Hematopoietic multipotent progenitor cell treated with erythropoietin and hydrocortisone succinate and interleukin-3 and kit ligand, for 15 days (in vitro differentiated cells): Measurements from ENCODE around the gene NME1.
"Not testable (repeated sequence)": the region's sequence is repeated elsewhere in the genome, so short reads cannot be mapped to it uniquely, and the experiment has no call there.

Source experiments
- DNase-seq: peaks from one replicate; pipeline ENCODE4 v3.0.0-alpha.2; 2015; ENCODE audit warnings: low spot score

NME1 gene

DNA sequence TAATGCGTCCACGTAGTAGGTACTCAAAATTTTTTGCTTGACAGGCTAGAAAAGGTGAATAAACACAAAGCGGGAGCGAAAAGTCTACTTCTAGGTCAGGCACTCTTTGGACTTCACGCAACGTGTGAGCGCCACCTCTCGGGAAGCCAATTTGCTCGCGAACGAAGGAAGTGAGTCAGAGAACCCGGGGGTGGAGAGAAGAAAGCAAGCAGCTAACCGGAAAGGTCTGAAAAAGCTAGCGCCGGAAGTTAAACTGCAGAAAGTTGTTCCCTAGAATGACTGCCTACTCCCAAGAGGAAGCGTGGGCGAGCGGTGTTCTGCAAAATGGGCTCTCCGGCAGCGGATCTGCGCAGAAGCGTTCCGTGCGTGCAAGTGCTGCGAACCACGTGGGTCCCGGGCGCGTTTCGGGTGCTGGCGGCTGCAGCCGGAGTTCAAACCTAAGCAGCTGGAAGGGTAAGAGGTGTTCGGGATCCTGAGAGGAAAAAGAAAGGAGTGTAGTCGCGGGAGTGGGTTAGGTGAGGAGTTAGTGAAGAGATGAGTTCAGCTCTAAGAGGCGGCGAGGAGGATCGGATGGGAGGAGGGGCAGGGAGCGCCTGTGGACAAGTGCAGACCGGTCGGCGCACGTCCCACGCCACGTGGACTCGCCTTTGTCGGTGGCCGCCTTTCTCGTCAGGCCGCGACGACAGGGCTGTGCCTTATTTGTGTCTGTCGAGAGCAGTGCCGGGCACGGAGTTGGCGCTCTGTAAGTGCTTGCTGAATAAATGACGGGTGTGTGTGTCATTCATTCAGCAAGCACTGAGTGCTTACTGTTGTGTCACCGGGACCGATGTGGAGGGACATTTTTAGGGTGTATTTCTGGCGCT lies at the start of gene NME1:
NME1 (plus strand) TSS at position 350 of the 863 bp plus-strand sequence. CDS start 2,096 bp downstream, outside the sequence.
- DNase-seq, result peak; percentile 98

DNA sequence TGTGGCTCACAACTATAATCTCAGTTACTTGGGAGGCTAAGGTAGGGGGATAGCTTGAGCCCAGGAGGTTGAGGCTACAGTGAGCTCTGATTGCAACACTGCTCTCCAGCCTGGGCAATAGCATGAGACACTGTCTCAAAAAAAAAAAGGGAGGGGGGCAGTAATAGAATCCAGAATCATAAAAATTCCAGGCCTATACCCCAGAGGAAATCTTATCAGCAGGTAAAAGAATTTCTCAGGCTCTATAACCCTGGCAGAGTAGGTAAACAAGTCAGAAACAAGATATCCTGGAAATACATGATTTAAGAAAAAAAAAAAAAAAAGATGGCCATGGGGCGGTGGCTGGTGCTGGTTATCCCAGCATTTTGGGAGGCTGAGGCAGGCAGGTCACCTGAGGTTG lies 45.6 kb upstream of the NME1 start:
- no peak for DNase-seq

DNA sequence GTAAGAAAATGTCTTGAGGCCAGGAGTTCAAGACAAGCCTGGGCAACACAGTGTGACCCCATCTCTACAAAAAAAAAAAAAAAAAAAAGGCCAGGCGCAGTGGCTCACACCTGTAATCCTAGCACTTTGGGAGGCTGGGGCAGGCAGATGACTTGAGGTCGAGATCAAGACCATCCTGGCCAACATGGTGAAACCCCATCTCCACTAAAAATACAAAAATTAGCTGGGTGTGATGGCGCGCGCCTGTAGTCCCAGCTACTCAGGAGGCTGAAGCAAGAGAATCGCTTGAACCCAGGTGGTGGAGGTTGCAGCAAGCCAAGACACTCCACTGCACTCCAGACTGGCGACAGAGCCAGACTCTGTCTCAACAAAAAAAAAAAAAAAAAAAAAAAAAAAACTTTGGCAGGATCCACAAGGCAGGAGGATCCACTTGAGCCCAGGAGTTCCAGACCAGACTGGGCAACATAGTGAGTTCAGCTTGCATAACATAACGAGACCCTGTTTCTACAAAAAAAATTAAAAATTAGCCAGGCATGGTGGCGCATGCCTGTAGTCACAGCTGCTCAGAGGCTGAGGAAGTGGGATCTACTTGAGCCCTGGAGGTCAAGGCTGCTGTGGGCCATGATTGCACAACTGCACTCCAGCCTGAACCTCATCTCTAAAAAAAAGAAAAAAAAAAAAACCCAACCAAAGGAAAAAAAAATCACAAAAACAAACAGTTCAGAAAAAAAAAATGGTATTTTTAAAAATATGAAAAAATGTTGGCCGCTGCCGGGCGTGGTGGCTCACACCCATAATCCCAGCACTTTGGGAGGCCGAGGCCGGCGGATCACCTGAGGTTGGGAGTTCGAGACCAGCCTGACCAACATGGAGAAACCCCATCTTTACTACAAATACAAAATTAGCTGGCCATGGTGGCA lies 40.8 kb upstream of the NME1 start:
- not testable (repeated sequence) for DNase-seq

DNA sequence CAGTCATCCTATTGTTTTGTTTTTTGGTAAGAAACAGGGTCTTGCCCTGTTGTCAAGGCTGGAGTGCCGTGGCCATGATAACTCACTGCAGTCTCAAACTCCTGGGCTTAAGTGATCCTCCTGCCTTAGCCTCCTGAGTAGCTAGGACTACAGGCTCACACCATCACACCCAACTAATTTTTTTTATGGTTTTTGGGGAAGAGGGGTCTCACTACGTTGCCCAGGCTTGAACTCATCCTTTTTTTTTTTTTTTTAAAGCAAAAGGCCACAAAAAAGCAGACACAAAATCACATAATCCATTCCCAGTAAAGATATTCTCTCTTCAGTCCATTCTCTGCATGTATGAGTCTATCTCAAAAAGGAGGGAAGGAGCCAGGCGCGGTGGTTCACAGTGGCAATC lies 38.2 kb upstream of the NME1 start:
- DNase-seq, result no peak

DNA sequence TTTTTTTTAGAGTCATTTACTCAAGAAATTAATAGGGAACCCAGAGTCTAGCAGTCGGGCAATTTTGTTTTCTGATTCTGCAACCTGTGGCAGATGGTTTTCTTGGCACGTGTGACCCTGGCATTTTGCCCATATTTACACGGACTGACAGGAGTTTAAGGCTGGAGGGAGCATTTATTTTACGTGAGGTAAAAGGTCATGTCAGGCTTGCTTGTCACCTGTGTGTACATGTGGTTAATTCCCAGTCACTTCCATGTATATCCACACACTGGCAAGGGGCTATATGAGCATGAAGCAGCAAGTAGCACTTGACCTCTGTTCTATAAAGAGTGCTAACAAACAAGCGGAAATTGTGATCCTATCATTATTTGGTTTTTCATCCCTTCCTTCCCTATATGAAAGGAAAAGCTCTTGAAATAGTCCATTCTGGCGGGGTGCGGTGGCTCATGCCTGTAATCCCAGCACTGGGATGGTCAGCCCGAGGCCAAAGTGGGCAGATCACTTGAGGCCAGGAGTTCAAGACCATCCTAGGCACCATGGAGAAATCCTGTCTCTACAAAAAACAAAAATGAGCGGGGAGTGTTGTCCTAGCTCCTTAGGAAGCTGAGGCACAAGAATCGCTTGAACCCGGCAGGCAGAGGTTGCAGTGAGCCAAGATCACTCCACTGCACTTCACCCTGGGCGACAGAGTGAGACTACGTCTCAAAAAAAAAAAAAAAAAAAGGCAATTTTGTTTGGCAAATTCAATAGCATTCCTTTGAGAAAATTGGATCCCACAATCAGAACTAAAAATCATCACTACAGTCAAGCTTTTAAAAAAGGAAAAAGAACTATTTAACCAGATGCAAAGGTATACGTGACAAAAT lies 34.8 kb upstream of the NME1 start:
- DNase-seq, result peak; percentile 76

DNA sequence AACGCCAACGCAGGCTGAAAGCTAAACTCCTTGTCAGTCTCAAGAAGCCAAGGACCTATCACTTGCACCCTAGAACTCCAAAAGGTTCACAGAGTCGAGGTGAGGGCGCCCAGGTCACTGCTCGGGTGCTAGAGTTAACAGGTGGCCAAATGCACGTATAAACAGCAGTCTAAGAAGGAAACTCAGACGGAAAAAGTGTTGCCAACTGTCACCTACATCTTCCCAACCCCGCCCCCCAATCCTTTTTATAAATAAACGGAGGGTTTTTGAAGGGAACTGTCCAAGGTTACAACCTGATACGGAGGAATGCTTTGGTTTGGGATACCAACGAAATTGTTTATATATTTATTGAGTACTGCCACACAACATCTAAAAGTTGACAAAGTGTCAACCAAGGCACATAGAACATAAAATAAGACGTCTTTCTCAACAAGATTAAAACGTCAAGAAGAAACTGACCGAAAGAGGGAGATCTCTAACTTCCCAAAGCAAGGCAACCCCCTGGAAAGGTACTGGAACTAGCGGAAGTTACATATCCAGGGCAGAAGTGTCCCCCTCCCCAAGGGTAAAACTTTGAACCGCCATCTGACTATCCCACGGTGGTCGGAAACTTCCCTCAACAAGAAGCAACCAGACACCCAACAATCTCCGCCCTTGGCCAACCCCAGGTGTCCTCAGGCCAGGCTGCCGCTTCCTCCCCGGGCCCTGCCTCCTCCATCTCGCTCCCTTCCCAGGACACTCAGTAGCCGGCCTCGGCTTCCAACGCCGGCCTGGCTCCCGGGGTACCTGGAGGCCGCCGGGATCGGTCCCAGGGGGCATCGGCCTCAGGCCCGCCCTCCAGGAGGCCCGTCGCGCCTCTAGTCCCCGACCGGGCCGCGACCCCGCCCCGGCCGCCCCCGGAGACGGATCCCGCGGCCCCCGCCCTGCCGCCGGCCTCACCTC lies 33.7 kb upstream of the NME1 start:
- DNase-seq, result peak; percentile 60

DNA sequence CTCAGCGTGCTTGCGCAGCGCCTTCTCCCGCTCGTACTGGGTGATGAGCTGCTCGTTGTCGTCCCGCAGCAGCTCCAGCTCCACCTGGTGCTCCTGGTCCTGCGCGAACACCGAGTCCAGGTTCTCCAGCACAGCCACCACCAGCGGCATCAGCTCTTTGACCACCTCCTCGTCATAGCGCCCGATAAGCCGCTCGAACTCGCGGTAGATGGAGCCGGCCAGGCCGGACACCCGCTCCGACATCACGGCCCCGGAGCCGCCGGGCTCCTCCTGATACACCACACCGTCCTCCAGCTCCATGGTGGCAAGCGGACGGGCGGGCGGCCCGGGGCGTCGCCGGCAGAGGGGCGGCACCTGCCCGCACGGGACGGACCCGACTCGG lies 33.0 kb upstream of the NME1 start:
- DNase-seq, result no peak

DNA sequence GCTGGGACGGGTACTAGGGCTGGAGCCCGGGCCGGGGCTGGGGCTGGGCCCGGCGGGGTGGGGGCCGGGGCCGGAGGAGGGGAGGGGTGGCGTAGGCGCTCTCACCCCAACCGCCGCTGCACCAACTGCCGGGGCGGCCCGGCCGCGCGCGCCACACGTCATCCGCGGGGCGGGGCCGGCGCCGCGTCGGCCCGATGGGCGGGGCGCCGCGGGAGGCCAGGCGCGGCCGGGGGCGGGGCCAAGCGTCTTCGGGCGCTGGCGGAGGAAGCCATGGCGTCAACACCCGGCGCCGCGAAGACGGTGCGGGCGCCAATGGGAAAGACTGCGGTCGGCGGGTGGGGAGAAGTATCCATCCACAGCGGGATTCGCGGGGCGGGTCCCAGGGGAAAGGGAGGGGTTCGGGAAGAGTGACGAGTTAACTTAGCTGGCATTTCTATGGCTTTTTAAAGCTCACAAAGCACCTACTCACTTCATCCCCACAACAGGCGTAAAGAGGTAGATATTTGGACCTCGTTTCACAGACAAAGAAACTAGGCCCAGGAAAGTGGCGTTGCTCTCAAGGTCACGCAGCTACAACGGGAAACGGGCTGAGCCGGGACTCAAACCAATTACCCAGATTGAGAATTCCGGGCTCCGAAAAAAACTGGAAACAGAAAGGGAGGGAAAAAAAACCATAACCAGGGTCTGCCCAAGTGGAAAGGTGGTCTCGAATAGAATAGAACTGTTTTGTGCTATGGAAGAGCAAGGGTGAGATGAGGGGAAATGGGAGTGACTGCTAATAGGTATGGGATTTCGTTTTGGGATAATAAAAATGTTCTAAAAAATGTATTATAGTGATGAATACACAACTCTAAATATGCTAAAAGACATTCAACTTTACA lies 32.4 kb upstream of the NME1 start, which contains the start of gene SPAG9:
SPAG9 (minus strand) TSS at position 130 of the 881 bp plus-strand sequence. CDS start 212 bp downstream, outside the sequence.
- peak; percentile 94 for DNase-seq

DNA sequence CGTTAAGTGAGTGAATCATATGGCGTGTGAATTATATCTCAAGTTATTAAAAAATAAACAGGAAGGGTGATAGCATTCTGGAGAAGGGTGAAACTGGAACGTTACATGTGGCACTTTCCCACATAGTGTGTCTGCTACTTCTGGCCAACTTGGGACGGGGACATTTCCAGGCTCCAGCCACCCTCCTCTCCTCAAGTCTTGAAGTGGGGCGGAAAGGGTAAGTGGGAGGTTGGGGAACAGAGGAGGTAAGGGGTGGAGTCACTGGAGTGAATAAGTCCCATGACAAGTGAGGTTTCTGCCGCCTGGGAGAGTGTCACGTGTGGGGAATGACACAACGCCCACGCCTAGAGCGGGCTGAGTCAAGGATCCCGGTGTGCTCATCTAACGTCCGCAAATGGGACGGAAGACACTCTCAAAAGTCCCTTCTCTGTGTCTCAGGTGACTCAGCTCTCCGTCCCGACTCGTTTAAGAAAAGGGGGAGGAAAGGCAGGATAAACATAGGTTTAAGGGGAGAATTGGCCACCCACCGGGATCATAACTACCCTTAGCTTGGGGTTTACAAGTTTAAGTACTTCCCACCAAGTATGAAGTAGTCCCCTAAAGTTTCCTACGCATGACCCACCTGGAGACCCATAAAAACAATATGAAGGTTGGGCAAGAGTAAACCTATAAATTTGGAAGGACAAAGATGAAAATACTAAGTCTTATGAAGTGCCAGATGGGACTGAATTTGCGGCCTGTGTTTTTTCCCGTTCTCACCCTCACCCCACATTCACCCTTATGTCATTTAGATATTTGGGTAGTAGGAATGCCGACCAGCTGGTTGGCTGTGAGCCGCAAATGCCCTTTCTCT lies 31.5 kb upstream of the NME1 start:
- peak; percentile 93 for DNase-seq

DNA sequence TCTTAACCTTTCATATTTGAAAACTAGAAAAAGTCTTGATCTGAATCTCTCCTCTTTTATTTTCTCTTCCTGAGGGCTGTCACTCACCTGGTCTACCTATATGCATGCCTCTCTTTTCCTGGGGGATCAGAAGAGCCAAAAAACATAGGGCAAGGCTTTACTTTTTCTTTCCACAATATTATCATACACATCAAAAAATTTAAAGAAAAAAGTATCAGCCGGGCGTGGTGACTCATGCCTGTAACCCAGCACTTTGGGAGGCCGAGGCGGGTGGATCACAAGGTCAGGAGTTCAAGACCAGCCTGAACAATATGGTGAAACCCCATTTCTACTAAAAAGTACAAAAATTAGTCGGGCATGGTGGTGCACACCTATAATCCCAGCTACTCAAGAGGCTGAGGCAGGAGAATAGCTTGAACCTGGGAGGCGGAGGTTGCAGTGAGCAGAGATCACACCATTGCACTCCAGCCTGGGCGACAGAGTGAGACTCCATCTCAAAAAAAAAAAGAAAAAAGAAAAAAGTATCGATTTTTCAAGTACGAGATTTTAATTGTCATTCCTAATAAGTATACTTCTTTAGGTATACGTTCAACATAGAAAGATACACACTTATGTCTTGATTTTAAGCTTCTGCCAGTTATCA lies 30.8 kb upstream of the NME1 start:
- peak; percentile 20 for DNase-seq

DNA sequence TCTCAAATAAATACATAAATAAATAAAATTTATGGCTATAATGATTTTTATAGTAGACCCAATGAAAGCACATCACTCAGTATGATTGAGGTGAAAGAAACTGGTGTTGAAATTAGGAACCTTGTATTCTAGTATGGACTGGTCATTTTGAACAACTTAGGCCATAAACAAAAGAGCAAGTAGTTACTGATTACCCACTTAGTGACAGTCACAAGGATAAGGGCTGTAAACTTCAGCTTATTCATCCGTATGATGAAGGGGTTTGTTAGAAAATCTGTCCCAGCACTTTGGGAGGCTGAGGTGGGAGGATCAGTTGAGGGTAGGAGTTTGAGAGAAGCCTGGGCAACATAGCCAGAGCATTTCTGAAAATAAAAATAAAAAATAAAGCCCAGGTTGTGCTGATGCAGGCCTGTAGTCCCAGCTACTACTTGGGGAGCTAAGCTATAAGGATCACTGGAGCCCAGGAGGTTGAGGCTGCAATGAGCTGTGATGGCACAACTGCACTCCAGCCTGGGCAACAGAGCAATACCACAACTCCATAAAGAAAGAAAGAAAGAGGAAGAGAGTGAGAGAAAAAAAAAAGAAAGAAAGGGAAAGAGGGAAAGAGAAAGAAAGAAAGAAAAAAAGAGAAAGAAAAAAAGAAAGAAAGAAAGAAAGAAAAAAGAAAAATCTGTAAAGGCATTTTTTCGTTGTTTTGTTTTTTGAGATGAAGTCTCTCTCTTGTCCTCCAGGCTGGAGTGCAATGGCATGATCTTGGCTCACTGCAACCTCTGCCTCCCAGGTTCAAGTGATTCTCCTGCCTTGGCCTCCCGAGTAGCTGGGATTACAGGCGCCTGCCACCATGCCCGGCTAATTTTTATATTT lies 28.5 kb upstream of the NME1 start:
- no peak for DNase-seq

DNA sequence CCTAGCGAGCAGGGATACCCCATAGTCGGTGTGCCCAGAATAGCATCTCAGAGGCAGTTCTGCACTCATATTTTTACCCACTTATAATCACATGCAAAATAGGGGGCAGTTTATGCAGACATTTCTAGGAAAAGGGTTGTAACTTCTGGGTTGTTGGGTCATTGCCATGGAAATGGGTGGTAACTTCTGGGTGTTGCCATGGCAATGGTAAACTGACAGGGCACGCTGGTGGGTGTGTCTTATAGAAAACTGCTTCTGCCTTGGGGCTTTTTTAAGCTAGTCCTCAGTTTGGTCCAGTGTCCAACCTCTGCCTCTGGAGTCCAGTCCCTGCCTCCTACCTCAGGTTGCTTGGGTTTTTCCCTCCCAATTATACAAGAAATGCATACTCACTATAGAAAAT lies 25.3 kb upstream of the NME1 start:
- DNase-seq, result peak; percentile 91

DNA sequence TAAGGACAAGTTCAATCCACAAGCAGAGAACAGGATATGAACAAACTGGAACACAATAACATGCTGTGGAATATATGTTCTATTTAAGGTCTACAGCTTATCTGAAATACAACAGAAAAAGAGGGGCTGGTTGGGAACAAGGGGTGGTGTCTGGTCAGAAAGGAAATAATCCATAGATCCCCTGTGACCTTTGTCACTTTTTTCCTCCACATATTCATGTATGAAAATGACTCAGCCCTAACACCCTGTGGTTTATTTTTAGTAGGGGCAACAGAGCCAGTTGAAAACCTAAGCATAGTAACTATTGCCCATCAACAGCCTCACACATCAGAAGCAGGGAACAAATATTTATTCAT lies 20.4 kb upstream of the NME1 start:
- no peak for DNase-seq

DNA sequence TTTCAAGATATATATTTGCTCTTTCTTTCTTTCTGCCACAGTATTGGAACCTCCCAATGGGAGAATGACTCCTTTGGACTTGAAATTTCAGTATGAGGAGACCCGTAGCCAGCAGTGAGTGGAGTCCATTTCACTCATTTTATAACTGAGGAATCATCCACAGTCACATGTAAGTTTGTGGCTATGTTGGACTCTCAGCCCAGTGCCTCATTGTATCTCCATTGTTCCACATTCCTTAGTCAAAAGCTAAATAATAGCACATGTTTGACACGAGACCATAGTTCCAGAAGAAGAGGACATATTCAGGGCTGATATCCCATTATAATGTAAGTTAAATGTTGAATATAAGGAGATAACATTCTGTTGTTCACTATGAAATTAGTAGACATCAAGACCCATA lies 20.0 kb upstream of the NME1 start:
- no peak for DNase-seq

DNA sequence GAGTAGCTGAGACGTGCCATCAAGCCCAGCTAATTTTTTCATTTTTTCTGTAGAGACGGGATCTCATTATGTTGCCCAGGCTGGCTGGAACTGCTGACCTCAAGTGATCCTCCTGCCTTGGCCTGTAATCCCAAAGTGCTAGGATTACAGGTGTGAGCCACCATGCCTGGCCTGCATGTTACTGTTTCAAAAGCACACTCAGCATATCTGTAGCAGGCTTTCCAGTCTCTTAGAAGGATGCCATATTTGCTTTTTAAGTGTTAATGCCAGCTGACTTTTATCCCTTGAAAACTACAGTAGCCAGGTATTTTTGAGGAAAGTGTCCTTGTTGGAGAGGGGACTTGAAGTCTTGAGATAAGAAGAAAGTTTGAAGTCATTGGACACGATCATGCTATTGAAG lies 17.4 kb upstream of the NME1 start:
- DNase-seq, result no peak

DNA sequence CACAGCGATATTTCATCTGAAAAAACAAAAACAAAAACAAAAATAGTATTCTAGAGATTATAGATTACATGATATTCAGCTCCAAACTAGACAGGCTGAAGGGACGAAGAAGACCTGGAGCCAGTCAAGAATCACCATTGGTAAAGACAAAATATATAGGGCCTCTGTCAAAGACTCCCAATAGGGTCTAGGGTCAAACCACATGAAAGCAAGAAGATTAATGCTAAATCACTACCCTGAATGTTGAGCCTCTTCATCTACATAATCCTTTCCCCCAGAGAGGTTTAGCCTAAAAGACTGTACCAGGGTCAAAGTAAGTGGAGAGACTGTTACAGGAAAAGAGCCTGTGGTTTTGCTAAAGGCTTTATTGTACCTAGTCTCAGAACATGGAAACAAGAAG lies 10.8 kb upstream of the NME1 start:
- DNase-seq, result no peak

DNA sequence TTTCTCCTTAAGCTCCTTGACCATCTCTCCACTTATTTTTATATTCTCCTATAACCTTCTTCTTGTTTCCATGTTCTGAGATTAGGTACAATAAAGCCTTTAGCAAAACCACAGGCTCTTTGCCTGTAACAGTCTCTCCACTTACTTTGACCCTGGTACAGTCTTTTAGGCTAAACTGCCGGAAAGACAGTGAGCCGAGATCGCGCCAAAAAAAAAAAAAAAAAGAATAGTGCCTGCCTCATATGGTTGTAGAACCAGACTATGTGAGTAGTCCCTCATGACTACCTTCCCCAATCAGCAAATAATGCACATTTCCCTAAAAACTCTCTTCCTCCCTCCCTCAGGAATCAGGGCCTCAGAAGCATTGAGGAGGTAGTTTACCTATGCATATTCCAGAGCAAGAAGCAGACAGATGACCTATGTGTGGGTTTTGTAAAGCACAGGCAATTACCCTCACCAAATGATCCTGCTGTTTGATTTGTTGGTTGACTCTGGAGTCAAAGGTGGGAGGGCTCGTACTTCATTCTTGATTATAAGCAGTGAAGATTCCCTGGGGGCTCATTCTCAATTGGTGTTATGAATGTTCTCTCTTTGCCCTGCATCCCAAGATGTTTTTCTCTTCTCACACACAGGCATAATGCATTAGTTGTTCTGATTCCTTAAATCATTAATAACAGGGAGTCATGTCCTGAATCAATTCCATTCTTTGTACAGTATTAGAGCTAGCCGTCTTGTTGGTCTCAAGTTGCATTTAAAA lies 8.9 kb upstream of the NME1 start:
- no peak for DNase-seq
